ENCODE measurements around the gene ARHGAP12. TPM values are rescaled to one million over a fixed set of nuclear protein-coding genes. Genes with fewer than 3 reads are reported as not detected.

Gene ARHGAP12
- polyA plus RNA-seq, 4 donors, result 15.9 to 53.9 (median 32.9) TPM

- Histone ChIP-seq H3K27ac (ENCODE audit: low read depth in 1 of 3, low read length in 2 of 3) (no peak overlapping the region), H3K36me3 (ENCODE audit: control insufficient read depth in 3 of 3, insufficient read depth in 2 of 3, low read depth in 1 of 3, low read length in 3 of 3) (no peaks in the 10 kb centered on the region), H3K4me3 (ENCODE audit: low read depth in 1 of 3, low read length in 3 of 3) (no peak overlapping the region), H3K4me1 (ENCODE audit: control insufficient read depth in 3 of 3, insufficient read depth in 2 of 3, low read depth in 1 of 3, low read length in 2 of 3) (no peaks in the 10 kb centered on the region), H3K9me3 (ENCODE audit: control insufficient read depth in 2 of 2, insufficient read depth in 1 of 2, low read depth in 1 of 2, low read length in 1 of 2) (no peaks in the 10 kb centered on the region), H3K27me3 (ENCODE audit: control insufficient read depth in 3 of 3, insufficient read depth in 3 of 3, low read length in 3 of 3) (no peaks in the 10 kb centered on the region)
- DNase-seq (peak; percentile 26 to 34), FAIRE-seq (no peak)
- WGBS, 3 donors, result 41 to 66% (median 55%) methylated on average over 7 of the region's 7 CpGs
Measured at GRCh38 chr10:31871266-31872065, 57.2 kb downstream of the ARHGAP12 start.

DNA sequence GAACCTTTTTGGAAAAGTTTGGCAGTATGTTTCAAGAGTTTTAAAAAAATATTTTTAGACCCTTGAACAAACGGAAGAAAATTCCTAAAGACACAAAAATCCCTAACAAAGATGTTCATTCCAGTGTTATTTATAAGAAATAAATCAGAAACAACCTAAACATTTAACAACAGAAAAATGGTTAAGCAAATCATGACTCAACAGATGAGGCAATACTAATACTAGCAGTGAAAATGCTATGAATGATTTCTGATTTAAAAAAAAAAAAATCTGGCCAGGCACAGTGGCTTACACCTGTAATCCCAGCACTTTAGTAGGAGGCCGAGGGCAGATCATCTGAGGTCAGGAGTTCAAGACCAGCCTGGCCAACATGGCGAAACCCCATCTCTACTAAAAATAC is 61.0 kb downstream of the ARHGAP12 start:
- Histone ChIP-seq H3K27ac (ENCODE audit: low read depth in 1 of 3, low read length in 2 of 3) (no peak overlapping the region), H3K27me3 (ENCODE audit: control insufficient read depth in 3 of 3, insufficient read depth in 3 of 3, low read length in 3 of 3) (no peaks in the 10 kb centered on the region), H3K4me1 (ENCODE audit: control insufficient read depth in 3 of 3, insufficient read depth in 2 of 3, low read depth in 1 of 3, low read length in 2 of 3) (peaks cover 0 to 9% (median 0%) of the 10 kb centered on the region in 3 donors), H3K4me3 (ENCODE audit: low read depth in 1 of 3, low read length in 3 of 3) (no peak overlapping the region), H3K36me3 (ENCODE audit: control insufficient read depth in 3 of 3, insufficient read depth in 2 of 3, low read depth in 1 of 3, low read length in 3 of 3) (no peaks in the 10 kb centered on the region), H3K9me3 (ENCODE audit: control insufficient read depth in 2 of 2, insufficient read depth in 1 of 2, low read depth in 1 of 2, low read length in 1 of 2) (no peaks in the 10 kb centered on the region)
- FAIRE-seq (no peak), DNase-seq (no peak)
- WGBS, 3 donors, result 92 to 97% (median 93%) methylated on average over 3 of the region's 3 CpGs

- no peaks in the 10 kb centered on the region for H3K9me3 ChIP-seq (ENCODE audit: control insufficient read depth in 2 of 2, insufficient read depth in 1 of 2, low read depth in 1 of 2, low read length in 1 of 2)
- FAIRE-seq (no peak), DNase-seq (peak; percentile 16 to 24)
- H3K4me3 ChIP-seq (ENCODE audit: low read depth in 1 of 3, low read length in 3 of 3), result no peak overlapping the region
- H3K27ac ChIP-seq (ENCODE audit: low read depth in 1 of 3, low read length in 2 of 3), result no peak overlapping the region
- 65 to 70% (median 70%) methylated on average over 4 of the region's 4 CpGs for WGBS, 3 donors
- H3K36me3 ChIP-seq (ENCODE audit: control insufficient read depth in 3 of 3, insufficient read depth in 2 of 3, low read depth in 1 of 3, low read length in 3 of 3), result no peaks in the 10 kb centered on the region
- H3K27me3 ChIP-seq (ENCODE audit: control insufficient read depth in 3 of 3, insufficient read depth in 3 of 3, low read length in 3 of 3), result no peaks in the 10 kb centered on the region
- peaks cover 0 to 9% (median 0%) of the 10 kb centered on the region in 3 donors for H3K4me1 ChIP-seq (ENCODE audit: control insufficient read depth in 3 of 3, insufficient read depth in 2 of 3, low read depth in 1 of 3, low read length in 2 of 3)
Measured at GRCh38 chr10:31866118-31866670, 62.4 kb downstream of the ARHGAP12 start.

GRCh38 chr10:31864834-31865518 is 63.7 kb downstream of the ARHGAP12 start:
- FAIRE-seq (no peak), DNase-seq (peak; percentile 54 to 64)
- no peaks in the 10 kb centered on the region for H3K9me3 ChIP-seq (ENCODE audit: control insufficient read depth in 2 of 2, insufficient read depth in 1 of 2, low read depth in 1 of 2, low read length in 1 of 2)
- 12 to 36% (median 17%) methylated on average over 5 of the region's 5 CpGs for WGBS, 3 donors
- peaks cover 0 to 9% (median 0%) of the 10 kb centered on the region in 3 donors for H3K4me1 ChIP-seq (ENCODE audit: control insufficient read depth in 3 of 3, insufficient read depth in 2 of 3, low read depth in 1 of 3, low read length in 2 of 3)
- H3K27me3 ChIP-seq (ENCODE audit: control insufficient read depth in 3 of 3, insufficient read depth in 3 of 3, low read length in 3 of 3), result no peaks in the 10 kb centered on the region
- peaks cover 3 to 6% (median 5%) of the 10 kb centered on the region in 3 donors for H3K36me3 ChIP-seq (ENCODE audit: control insufficient read depth in 3 of 3, insufficient read depth in 2 of 3, low read depth in 1 of 3, low read length in 3 of 3)
- no peak overlapping the region for H3K4me3 ChIP-seq (ENCODE audit: low read depth in 1 of 3, low read length in 3 of 3)
- peak overlapping the region; percentile 42 to 71 (median 68) for H3K27ac ChIP-seq (ENCODE audit: low read depth in 1 of 3, low read length in 2 of 3)

GRCh38 chr10:31855033-31855432 is 73.6 kb downstream of the ARHGAP12 start:
- no peak for FAIRE-seq
- no peak for DNase-seq
- Histone ChIP-seq H3K27ac (ENCODE audit: low read depth in 1 of 3, low read length in 2 of 3) (no peak overlapping the region), H3K4me3 (ENCODE audit: low read depth in 1 of 3, low read length in 3 of 3) (no peak overlapping the region), H3K36me3 (ENCODE audit: control insufficient read depth in 3 of 3, insufficient read depth in 2 of 3, low read depth in 1 of 3, low read length in 3 of 3) (peaks cover 0 to 14% (median 2%) of the 10 kb centered on the region in 3 donors), H3K4me1 (ENCODE audit: control insufficient read depth in 3 of 3, insufficient read depth in 2 of 3, low read depth in 1 of 3, low read length in 2 of 3) (no peaks in the 10 kb centered on the region), H3K27me3 (ENCODE audit: control insufficient read depth in 3 of 3, insufficient read depth in 3 of 3, low read length in 3 of 3) (no peaks in the 10 kb centered on the region), H3K9me3 (ENCODE audit: control insufficient read depth in 2 of 2, insufficient read depth in 1 of 2, low read depth in 1 of 2, low read length in 1 of 2) (no peaks in the 10 kb centered on the region)
- 85 to 88% (median 86%) methylated on average over 4 of the region's 4 CpGs for WGBS, 3 donors

- FAIRE-seq (no peak), DNase-seq (no peak)
- Histone ChIP-seq H3K9me3 (ENCODE audit: control insufficient read depth in 2 of 2, insufficient read depth in 1 of 2, low read depth in 1 of 2, low read length in 1 of 2) (no peaks in the 10 kb centered on the region), H3K27me3 (ENCODE audit: control insufficient read depth in 3 of 3, insufficient read depth in 3 of 3, low read length in 3 of 3) (no peaks in the 10 kb centered on the region), H3K4me3 (ENCODE audit: low read depth in 1 of 3, low read length in 3 of 3) (no peak overlapping the region), H3K36me3 (ENCODE audit: control insufficient read depth in 3 of 3, insufficient read depth in 2 of 3, low read depth in 1 of 3, low read length in 3 of 3) (peaks cover 0 to 7% (median 0%) of the 10 kb centered on the region in 3 donors), H3K4me1 (ENCODE audit: control insufficient read depth in 3 of 3, insufficient read depth in 2 of 3, low read depth in 1 of 3, low read length in 2 of 3) (no peaks in the 10 kb centered on the region), H3K27ac (ENCODE audit: low read depth in 1 of 3, low read length in 2 of 3) (no peak overlapping the region)
- WGBS, 3 donors, result 66 to 71% (median 70%) methylated on average over 2 of the region's 2 CpGs
Measured at GRCh38 chr10:31853629-31854028, 75.0 kb downstream of the ARHGAP12 start.

DNA sequence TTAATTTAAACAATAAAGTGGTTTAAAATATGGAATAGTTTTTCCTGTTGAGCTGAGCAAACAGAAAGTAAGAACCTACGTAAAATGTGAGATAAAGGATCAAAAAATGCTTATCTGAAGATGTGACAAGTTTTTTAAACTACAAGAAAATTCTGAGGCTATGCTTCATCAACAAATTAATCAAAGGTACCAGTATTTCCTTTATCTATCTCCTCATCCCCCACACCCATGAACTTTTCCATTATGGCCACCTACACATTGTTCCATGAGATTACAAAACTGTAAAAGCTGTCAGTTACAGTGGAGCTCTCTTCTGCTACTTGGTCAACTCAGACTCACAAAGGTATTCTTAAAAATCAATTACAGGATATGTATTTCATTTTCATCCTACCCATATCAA is 77.4 kb downstream of the ARHGAP12 start:
- no peaks in the 10 kb centered on the region for H3K4me1 ChIP-seq (ENCODE audit: control insufficient read depth in 3 of 3, insufficient read depth in 2 of 3, low read depth in 1 of 3, low read length in 2 of 3)
- 68 to 90% (median 69%) methylated on average over 1 of the region's 1 CpG for WGBS, 3 donors
- H3K4me3 ChIP-seq (ENCODE audit: low read depth in 1 of 3, low read length in 3 of 3), result no peak overlapping the region
- no peaks in the 10 kb centered on the region for H3K27me3 ChIP-seq (ENCODE audit: control insufficient read depth in 3 of 3, insufficient read depth in 3 of 3, low read length in 3 of 3)
- H3K36me3 ChIP-seq (ENCODE audit: control insufficient read depth in 3 of 3, insufficient read depth in 2 of 3, low read depth in 1 of 3, low read length in 3 of 3), result peaks cover 0 to 7% (median 0%) of the 10 kb centered on the region in 3 donors
- DNase-seq (no peak), FAIRE-seq (no peak)
- no peaks in the 10 kb centered on the region for H3K9me3 ChIP-seq (ENCODE audit: control insufficient read depth in 2 of 2, insufficient read depth in 1 of 2, low read depth in 1 of 2, low read length in 1 of 2)
- no peak overlapping the region for H3K27ac ChIP-seq (ENCODE audit: low read depth in 1 of 3, low read length in 2 of 3)

GRCh38 chr10:31847515-31847914 is 81.1 kb downstream of the ARHGAP12 start:
- Histone ChIP-seq H3K27ac (ENCODE audit: low read depth in 1 of 3, low read length in 2 of 3) (no peak overlapping the region), H3K36me3 (ENCODE audit: control insufficient read depth in 3 of 3, insufficient read depth in 2 of 3, low read depth in 1 of 3, low read length in 3 of 3) (peaks cover 0 to 13% (median 0%) of the 10 kb centered on the region in 3 donors), H3K4me1 (ENCODE audit: control insufficient read depth in 3 of 3, insufficient read depth in 2 of 3, low read depth in 1 of 3, low read length in 2 of 3) (no peaks in the 10 kb centered on the region), H3K9me3 (ENCODE audit: control insufficient read depth in 2 of 2, insufficient read depth in 1 of 2, low read depth in 1 of 2, low read length in 1 of 2) (no peaks in the 10 kb centered on the region), H3K27me3 (ENCODE audit: control insufficient read depth in 3 of 3, insufficient read depth in 3 of 3, low read length in 3 of 3) (no peaks in the 10 kb centered on the region), H3K4me3 (ENCODE audit: low read depth in 1 of 3, low read length in 3 of 3) (no peak overlapping the region)
- no peak for DNase-seq
- no peak for FAIRE-seq

Data from small intestine (tissue), 7 donors.